Activated naive CD4-positive, alpha-beta T cell (primary cell): ENCODE measurements around the gene CCL17.

Experiments used
- DNase-seq, 4 experiments: peaks; one replicate each; lab custom pipeline; 2025; lab: John Stamatoyannopoulos, UW

The CCL17 gene

GRCh38 chr16:57377080-57377841, 27.3 kb upstream of the CCL17 start:
- no peak for DNase-seq

GRCh38 chr16:57379579-57379978, 25.0 kb upstream of the CCL17 start:
- no peak for DNase-seq

- DNase-seq: no peak
These were observed 23.7 kb upstream of the CCL17 start for GRCh38 chr16:57380671-57381462.

- DNase-seq: no peak
These were observed 22.6 kb upstream of the CCL17 start for GRCh38 chr16:57381791-57382534.

- DNase-seq: no peak
These were observed 21.9 kb upstream of the CCL17 start for GRCh38 chr16:57382535-57383275.

GRCh38 chr16:57383276-57384247, 21.0 kb upstream of the CCL17 start:
- DNase-seq: no peak

- no peak for DNase-seq
These were observed 20.1 kb upstream of the CCL17 start for GRCh38 chr16:57384248-57385070.

- no peak for DNase-seq
These were observed 19.5 kb upstream of the CCL17 start for GRCh38 chr16:57385083-57385482.

- no peak for DNase-seq
These were observed 18.1 kb upstream of the CCL17 start for GRCh38 chr16:57386381-57386951.

GRCh38 chr16:57387598-57388354, 16.8 kb upstream of the CCL17 start:
- no peak for DNase-seq

GRCh38 chr16:57388359-57389086, 16.0 kb upstream of the CCL17 start:
- no peak for DNase-seq

GRCh38 chr16:57389087-57389468, 15.5 kb upstream of the CCL17 start:
- DNase-seq: no peak

- no peak for DNase-seq
These were observed 13.8 kb upstream of the CCL17 start for GRCh38 chr16:57390636-57391295.

- no peak for DNase-seq
These were observed 13.3 kb upstream of the CCL17 start for GRCh38 chr16:57391300-57391699.

- no peak for DNase-seq
These were observed 12.9 kb upstream of the CCL17 start for GRCh38 chr16:57391708-57392107.

GRCh38 chr16:57392694-57393093, 11.9 kb upstream of the CCL17 start:
- no peak for DNase-seq

- DNase-seq: no peak
These were observed 10.1 kb upstream of the CCL17 start for GRCh38 chr16:57394444-57394843.

GRCh38 chr16:57395026-57395425, 9.5 kb upstream of the CCL17 start:
- no peak for DNase-seq
